A549 treated with RU486 at 1 μM for 4 hours (cell line): ENCODE data around the gene TCF23. TPM values are rescaled to one million over a fixed set of nuclear protein-coding genes. Genes with fewer than 3 reads are reported as not detected.

Experiments
- total RNA-seq: library from RNA; stranded (reverse); fragments of 200-300 nt; extraction: Qiagen RNA extraction; gene quantifications from 5 replicates; pipeline ENCODE4 v1.2.3, GENCODE V29; 2022; ENCODE audit warnings: low read depth

The TCF23 gene
- not detected in 5 replicates for total RNA-seq

GRCh38 chr2:27148801-27149439 is at the start of gene TCF23:
Gene TCF23 (plus strand): TSS chr2:27149004. CDS start chr2:27149134, 130 bp downstream.

GRCh38 chr2:27118525-27119329 is 30.1 kb upstream of the TCF23 start, which contains the start of gene CGREF1:
Gene CGREF1 (minus strand): TSS chr2:27119128. CDS start chr2:27104366, 14,762 bp downstream.

GRCh38 chr2:27123302-27124150 is 25.3 kb upstream of the TCF23 start, which contains the start of gene ABHD1:
Gene ABHD1 (plus strand): TSS chr2:27123815. CDS start chr2:27123949, 134 bp downstream.

GRCh38 chr2:27133905-27134780 is 14.7 kb upstream of the TCF23 start, which contains the start of gene PREB:
Gene PREB (minus strand): TSS chr2:27134636. CDS start chr2:27134421, 215 bp downstream.

GRCh38 chr2:27139310-27139709 is 9.5 kb upstream of the TCF23 start, which contains the start of gene PRR30:
Gene PRR30 (minus strand): TSS chr2:27139410. CDS start chr2:27138329, 1,081 bp downstream.

Other genes starting within 250 kb of the TCF23 start
- gene MAPRE3, start 178.4 kb upstream of the TCF23 start, total RNA-seq: 12.3 to 16.4 TPM (median 14.0 TPM) in 5 replicates
- 52.2 to 69.6 TPM (median 67.5 TPM) in 5 replicates for gene TMEM214, start 116.0 kb upstream of the TCF23 start, total RNA-seq
- 29.3 to 32.7 TPM (median 31.2 TPM) in 5 replicates for gene AGBL5, start 97.3 kb upstream of the TCF23 start, total RNA-seq
- gene OST4, start 77.3 kb upstream of the TCF23 start, total RNA-seq: 547 to 603 TPM (median 568 TPM) in 5 replicates
- 0.33 to 0.69 TPM (median 0.57 TPM) in 5 replicates for gene EMILIN1, start 70.4 kb upstream of the TCF23 start, total RNA-seq
- gene KHK, start 62.2 kb upstream of the TCF23 start, total RNA-seq: 6.9 to 9.7 TPM (median 8.9 TPM) in 5 replicates
- 7.3 to 9.3 TPM (median 8.3 TPM) in 5 replicates for gene CGREF1, start 29.9 kb upstream of the TCF23 start, total RNA-seq
- 0.75 to 1.5 TPM (median 1.3 TPM) in 5 replicates for gene ABHD1, start 25.2 kb upstream of the TCF23 start, total RNA-seq
- 46.4 to 65.5 TPM (median 62.6 TPM) in 5 replicates for gene PREB, start 14.4 kb upstream of the TCF23 start, total RNA-seq
- not detected in 5 replicates for gene PRR30, start 9.6 kb upstream of the TCF23 start, total RNA-seq
- gene ATRAID, start 63.0 kb downstream of the TCF23 start, total RNA-seq: 207 to 224 TPM (median 215 TPM) in 5 replicates
- 64.9 to 70.5 TPM (median 69.7 TPM) in 5 replicates for gene SLC5A6, start 63.3 kb downstream of the TCF23 start, total RNA-seq
- 50.1 to 70.8 TPM (median 60.1 TPM) in 5 replicates for gene CAD, start 68.4 kb downstream of the TCF23 start, total RNA-seq
- 2.5 to 3.8 TPM (median 3.8 TPM) in 5 replicates for gene SLC30A3, start 114.0 kb downstream of the TCF23 start, total RNA-seq
- not detected in 5 replicates for gene DNAJC5G, start 126.4 kb downstream of the TCF23 start, total RNA-seq
- 0.46 to 0.95 TPM (median 0.48 TPM) in 5 replicates for gene TRIM54, start 133.4 kb downstream of the TCF23 start, total RNA-seq
- 0.71 to 2.2 TPM (median 1.8 TPM) in 5 replicates for gene UCN, start 159.4 kb downstream of the TCF23 start, total RNA-seq
- gene MPV17, start 174.1 kb downstream of the TCF23 start, total RNA-seq: 69.2 to 99.8 TPM (median 85.7 TPM) in 5 replicates
- 55.1 to 68.3 TPM (median 62.9 TPM) in 5 replicates for gene GTF3C2, start 207.8 kb downstream of the TCF23 start, total RNA-seq
- gene EIF2B4, start 221.3 kb downstream of the TCF23 start, total RNA-seq: 52.9 to 65.7 TPM (median 58.5 TPM) in 5 replicates
- gene SNX17, start 221.6 kb downstream of the TCF23 start, total RNA-seq: 126 to 150 TPM (median 142 TPM) in 5 replicates
- gene ZNF513, start 231.7 kb downstream of the TCF23 start, total RNA-seq: 9.6 to 15.2 TPM (median 13.8 TPM) in 5 replicates